Right cardiac atrium (tissue), 5 donors: ENCODE results near the gene RABL6. TPM values are rescaled to one million over a fixed set of nuclear protein-coding genes. Genes with fewer than 3 reads are reported as not detected.
"Not testable (repeated sequence)": the region's sequence is repeated elsewhere in the genome, so short reads cannot be mapped to it uniquely, and the experiment has no call there.

Experiments
- ATAC-seq, 2 donors: fragments of 200-7000 bp; cut with Tn5 transposase; one replicate each; pipeline versions ENCODE4 v1.8.0 to v1.9.1; 2020; ENCODE audit warnings: moderate library complexity in 2 of 2, mild to moderate bottlenecking in 1 of 2
- DNase-seq, 3 donors: peaks; one replicate each; pipeline ENCODE4 v3.0.0-alpha.2; 2020
- H3K27ac ChIP-seq: one replicate; pipeline ENCODE4 v1.5.1; 2013; ENCODE audit warnings: mild to moderate bottlenecking, low read length, control low read depth, moderate library complexity
- H3K27me3 ChIP-seq: one replicate; pipeline ENCODE4 v1.6.1; 2013; ENCODE audit not compliant: control insufficient read depth, insufficient read depth
- H3K4me1 ChIP-seq: one replicate; pipeline ENCODE4 v1.6.1; 2013; ENCODE audit warnings: low read length; ENCODE audit not compliant: control insufficient read depth, insufficient read depth
- H3K4me3 ChIP-seq: one replicate; pipeline ENCODE4 v1.5.1; 2013; ENCODE audit warnings: low read length, control low read depth
- H3K9me3 ChIP-seq: one replicate; pipeline ENCODE4 v1.6.1; 2013; ENCODE audit warnings: low read length; ENCODE audit not compliant: control insufficient read depth
- WGBS: extraction: QIAGEN DNeasy Blood & Tissue Kit; methylation state at CpG from one replicate; pipeline ENCODE4 v1.1.7; 2013; 5-methylcytosine and 5-hydroxymethylcytosine counted together
- intact Hi-C, 4 donors: fragments of 100-400 bp; cut with DNase I; formaldehyde crosslinking; loops; one replicate each; pipeline versions ENCODE4 v1.11.0 to v1.14.0; 2022 to 2023
- long read RNA-seq, 4 donors: library from polyadenylated mRNA; unstranded; transcript quantifications; one replicate each; pipeline ENCODE4 v2.0.0, GENCODE V29; 2020 to 2021
- polyA plus RNA-seq: library from polyadenylated mRNA; stranded (reverse); fragments of 200-250 nt; gene quantifications from one replicate; pipeline ENCODE4 v1.2.3, GENCODE V29; 2013
- total RNA-seq, 4 donors: library from RNA; stranded (reverse); fragmentation: NEBNext Ultra II Directional; extraction: Animal tissue kit (Norgen Biotek cat#: 25700); gene quantifications; one replicate each; pipeline ENCODE4 v1.2.1, GENCODE V29; 2021
- donor health status: healthy with polysubstance abuse.
- donor health status: DM: no; HTN: yes; CAD: no.
- donor health status: DM: no; HTN: no; CAD: no.
- donor health status: DM: no; HTN: yes; CAD: no; lungs with severe emphysema.
- donor health status: DM: yes; HTN: yes; CAD: no.

Gene RABL6, protein sequence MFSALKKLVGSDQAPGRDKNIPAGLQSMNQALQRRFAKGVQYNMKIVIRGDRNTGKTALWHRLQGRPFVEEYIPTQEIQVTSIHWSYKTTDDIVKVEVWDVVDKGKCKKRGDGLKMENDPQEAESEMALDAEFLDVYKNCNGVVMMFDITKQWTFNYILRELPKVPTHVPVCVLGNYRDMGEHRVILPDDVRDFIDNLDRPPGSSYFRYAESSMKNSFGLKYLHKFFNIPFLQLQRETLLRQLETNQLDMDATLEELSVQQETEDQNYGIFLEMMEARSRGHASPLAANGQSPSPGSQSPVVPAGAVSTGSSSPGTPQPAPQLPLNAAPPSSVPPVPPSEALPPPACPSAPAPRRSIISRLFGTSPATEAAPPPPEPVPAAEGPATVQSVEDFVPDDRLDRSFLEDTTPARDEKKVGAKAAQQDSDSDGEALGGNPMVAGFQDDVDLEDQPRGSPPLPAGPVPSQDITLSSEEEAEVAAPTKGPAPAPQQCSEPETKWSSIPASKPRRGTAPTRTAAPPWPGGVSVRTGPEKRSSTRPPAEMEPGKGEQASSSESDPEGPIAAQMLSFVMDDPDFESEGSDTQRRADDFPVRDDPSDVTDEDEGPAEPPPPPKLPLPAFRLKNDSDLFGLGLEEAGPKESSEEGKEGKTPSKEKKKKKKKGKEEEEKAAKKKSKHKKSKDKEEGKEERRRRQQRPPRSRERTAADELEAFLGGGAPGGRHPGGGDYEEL
- total RNA-seq, result 10 to 100 TPM; 67.3 to 73.6 (median 71.6) TPM
- polyA plus RNA-seq, result 87.2 TPM
- long read RNA-seq, donor 1, transcript RABL6-201 (15 exons, 3,091 nt), result major isoform, 38 of 146 reads
- long read RNA-seq, donor 1, partial matches to known transcripts, result 99 of 146 reads
- long read RNA-seq, donor 1, other reads (novel, unspliced or antisense), result 5 of 146 reads
- long read RNA-seq, donor 2, transcript RABL6-201 (15 exons, 3,091 nt), result major isoform, 25 of 56 reads
- long read RNA-seq, donor 2, partial matches to known transcripts, result 25 of 56 reads
- long read RNA-seq, donor 2, other reads (novel, unspliced or antisense), result 6 of 56 reads
- long read RNA-seq, donor 3, partial matches to known transcripts, result 3 of 8 reads
- long read RNA-seq, donor 3, other reads (novel, unspliced or antisense), result 4 of 8 reads
- long read RNA-seq, donor 4, transcript RABL6-201 (15 exons, 3,091 nt), result major isoform, 26 of 71 reads
- long read RNA-seq, donor 4, partial matches to known transcripts, result 32 of 71 reads
- long read RNA-seq, donor 4, other reads (novel, unspliced or antisense), result 11 of 71 reads

DNA sequence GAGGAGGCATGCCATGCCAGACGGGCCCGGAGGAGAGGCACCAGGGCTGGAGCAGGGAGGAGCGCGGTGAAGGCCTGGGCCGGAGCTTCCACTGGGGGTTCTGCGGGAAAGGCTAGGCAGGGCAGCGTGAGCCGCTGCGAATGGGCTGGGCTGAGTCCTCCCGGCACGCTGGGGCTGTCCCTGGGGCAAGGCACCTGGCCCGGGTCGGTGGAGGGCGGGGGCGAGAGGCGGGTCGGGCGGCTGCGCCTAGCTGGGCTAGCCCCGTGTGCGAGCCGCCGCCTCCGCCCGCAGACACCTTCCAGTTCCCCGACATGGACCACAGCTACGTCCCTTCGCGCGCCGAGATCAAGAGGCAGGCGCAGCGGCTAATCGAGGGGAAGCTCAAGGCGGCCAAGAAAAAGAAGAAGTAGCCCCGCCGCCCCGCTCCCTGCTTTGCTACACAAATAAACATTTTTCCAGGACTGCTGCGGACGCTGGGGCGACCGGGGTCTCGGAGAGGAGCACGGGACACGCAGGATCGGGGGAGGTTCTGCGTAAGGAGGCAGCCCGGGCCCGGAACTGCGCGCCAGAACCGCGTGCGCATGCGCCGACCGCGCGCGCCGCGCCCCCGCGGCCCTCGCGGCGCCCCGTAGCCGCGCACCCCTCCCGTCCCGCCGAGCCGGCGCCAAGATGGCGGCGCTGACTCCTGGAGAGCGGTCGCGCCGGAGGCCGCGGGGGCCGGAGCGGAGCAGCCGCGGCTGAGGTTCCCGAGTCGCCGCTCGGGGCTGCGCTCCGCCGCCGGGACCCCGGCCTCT is at the start of gene RABL6:
Gene RABL6, plus strand, starts transcription at position 668 of the 794 bp plus-strand sequence. CDS start 249 bp downstream, outside the sequence.
- no peaks in the 10 kb centered on the region for H3K27me3 ChIP-seq
- intact Hi-C loops, result no loop called here
- peak within 1 kb of the TSS; percentile 97 for H3K4me3 ChIP-seq
- H3K27ac ChIP-seq, result peak within 1 kb of the TSS; percentile 93
- ATAC-seq, result peak; percentile 88 to 89
- peak; percentile 80 to 94 (median 93) for DNase-seq
- H3K4me1 ChIP-seq, result no peaks in the 10 kb centered on the region
- under 1% methylated on average over 96 of the region's 96 CpGs for WGBS
- no peaks in the 10 kb centered on the region for H3K9me3 ChIP-seq

DNA sequence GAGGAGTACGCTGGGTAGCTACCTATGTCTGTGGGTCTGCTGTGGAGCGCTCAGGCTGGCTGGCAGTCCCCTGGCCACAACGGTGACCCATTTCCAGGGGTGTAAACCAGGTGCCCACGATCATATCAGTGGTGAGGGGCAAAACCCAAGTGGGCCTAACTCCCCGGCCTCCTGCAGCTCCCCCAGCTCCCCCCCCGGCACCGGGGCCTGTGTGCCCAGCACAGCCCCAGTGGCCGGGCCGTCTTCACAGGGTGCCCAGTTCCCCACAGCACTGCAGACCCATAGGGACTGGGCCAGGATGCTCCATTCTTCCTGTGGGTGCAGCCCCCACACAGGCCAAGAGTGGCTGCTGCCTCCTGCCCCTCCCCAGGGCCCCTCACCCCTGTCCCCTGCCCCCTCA is 48.7 kb upstream of the RABL6 start:
- intact Hi-C loops, result no loop called here
- no peaks in the 10 kb centered on the region for H3K9me3 ChIP-seq
- WGBS, result 80% methylated on average over 9 of the region's 9 CpGs
- no peaks in the 10 kb centered on the region for H3K27me3 ChIP-seq
- H3K27ac ChIP-seq, result no peak overlapping the region
- H3K4me1 ChIP-seq, result no peaks in the 10 kb centered on the region
- no peak for ATAC-seq
- peak in 1 of 3 donors; percentile 21 for DNase-seq
- no peak overlapping the region for H3K4me3 ChIP-seq

DNA sequence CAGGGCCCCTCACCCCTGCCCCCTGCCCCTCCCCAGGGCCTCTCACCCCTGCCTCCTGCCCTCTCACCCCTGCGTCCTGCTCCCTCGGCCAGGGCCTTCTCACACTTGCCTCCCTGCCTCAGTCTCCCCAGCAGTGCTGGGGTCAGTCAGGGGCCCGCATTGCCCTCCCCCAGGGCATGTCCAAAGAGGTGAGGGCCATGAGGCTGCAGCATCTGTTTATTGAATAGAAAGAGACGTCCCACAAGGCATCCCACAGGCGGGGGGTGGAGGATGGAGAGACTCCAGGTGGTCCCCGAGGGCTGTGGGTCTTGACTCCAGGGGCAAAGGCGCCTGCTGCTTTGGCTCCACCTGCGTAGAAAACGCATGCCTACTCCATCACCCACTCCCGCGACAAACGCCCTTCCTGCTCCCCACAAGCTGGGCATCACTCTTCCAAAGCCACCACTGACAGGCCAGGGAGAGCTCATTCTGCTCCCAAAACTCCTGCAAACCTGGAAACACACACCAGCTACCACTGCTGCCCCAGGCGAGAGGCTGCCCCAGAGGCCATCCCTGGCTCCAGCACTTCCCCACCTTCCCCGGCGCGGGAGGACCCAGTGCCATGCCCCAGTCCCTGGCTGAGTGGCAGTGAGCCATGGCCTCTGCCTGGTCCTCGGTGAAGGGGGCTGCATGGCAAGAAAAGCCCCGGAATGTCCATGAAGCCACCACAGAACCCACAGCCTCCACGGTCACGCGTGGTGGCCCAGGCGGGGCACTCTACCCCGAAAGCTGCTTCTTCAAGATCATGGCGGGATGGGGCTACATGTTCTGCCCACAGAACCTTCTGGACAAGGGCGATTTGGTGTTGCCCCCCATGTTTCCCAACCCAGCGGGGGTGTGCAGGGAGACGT is 48.1 kb upstream of the RABL6 start:
- Histone ChIP-seq H3K4me1 (no peaks in the 10 kb centered on the region), H3K9me3 (no peaks in the 10 kb centered on the region), H3K4me3 (no peak overlapping the region), H3K27ac (no peak overlapping the region), H3K27me3 (no peaks in the 10 kb centered on the region)
- no peak for ATAC-seq
- DNase-seq, result peak in 1 of 3 donors; percentile 49
- intact Hi-C loops, result no loop called here
- WGBS, result 86% methylated on average over 27 of the region's 27 CpGs

DNA sequence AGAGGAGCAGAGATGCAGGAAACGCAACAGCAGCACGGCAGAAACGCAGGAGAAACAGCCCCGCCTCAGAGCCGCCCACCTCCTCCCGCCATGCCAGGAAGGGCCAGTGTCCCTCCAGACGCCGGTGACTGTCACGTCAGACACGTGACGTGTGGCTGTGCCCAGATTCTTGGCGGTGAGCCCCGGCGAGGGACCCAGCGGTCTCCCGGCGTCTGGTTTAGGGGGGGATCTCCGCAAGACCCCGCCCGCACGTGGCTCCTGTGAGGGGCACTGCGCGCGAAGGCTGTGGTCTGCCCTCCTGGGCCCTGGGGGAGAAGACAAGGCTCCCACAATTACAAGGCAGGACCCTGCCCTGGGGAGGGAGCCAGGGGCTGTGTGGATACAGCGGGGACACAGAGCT is 47.3 kb upstream of the RABL6 start:
- intact Hi-C loops, result no loop called here
- Histone ChIP-seq H3K27ac (no peak overlapping the region), H3K4me1 (no peaks in the 10 kb centered on the region), H3K4me3 (no peak overlapping the region), H3K27me3 (no peaks in the 10 kb centered on the region), H3K9me3 (no peaks in the 10 kb centered on the region)
- ATAC-seq, result no peak
- DNase-seq, result peak in 1 of 3 donors; percentile 70
- WGBS, result 58% methylated on average over 25 of the region's 25 CpGs

DNA sequence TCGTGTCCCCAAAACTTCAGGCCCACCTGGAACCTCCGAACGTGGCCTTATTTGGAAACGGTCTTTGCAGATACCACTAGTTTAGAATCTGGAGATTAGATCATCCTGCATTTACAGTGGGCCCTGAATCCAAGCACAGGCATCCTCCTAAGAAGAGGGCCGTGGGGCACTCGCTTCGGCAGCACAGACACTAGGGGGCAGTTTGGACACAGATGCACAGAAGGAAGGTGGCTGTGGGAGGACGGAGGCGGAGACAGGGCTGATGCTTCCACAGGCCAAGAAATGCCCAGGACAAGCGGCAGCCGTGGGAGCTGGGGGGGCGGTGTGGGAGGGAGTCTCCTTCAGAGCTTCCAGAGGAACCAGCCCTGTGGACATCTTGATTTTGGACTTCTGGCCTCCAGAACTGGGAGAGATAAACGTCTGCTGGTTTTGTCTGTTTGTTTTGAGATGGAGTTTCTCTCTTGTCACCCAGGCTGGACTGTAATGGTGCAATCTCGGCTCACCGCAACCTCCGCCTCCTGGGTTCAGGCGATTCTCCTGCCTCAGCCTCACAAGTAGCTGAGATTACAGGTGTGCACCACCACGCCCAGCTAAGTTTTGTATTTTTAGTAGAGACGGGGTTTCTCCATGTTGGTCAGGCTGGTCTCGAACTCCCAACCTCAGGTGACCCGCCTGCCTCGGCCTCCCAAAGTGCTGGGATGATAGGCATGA is 46.8 kb upstream of the RABL6 start:
- H3K9me3 ChIP-seq, H3K4me3 ChIP-seq, H3K4me1 ChIP-seq, H3K27me3 ChIP-seq, H3K27ac ChIP-seq, intact Hi-C loops: not testable (repeated sequence)
- 41% methylated on average over 22 of the region's 22 CpGs for WGBS
- peak; percentile 59 to 83 (median 73) for DNase-seq
- ATAC-seq, result peak in 1 of 2 donors; percentile 12

DNA sequence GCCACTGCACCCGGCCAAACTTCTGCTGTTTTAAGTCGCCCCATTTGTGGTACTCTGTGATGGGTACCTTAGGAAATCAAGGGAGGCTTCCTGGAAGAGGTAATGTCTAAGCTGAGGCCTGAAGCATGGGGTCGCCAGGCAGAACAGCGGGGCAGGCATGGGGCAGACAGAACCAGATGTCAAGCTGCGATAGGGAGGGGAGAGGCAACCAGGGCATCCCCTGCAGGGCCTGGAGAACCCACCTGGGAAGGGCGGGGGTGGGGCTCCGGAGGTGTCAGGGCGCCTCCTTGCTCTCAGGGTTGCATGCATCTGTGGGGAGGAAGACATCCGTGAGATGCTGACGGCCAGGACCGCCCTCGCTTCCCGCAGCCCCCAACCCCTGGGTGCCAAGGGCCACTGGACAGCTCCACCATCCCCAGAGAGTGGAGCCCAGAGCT is 46.2 kb upstream of the RABL6 start:
- ATAC-seq, result no peak
- DNase-seq, result peak in 1 of 3 donors; percentile 35
- Histone ChIP-seq H3K9me3 (no peaks in the 10 kb centered on the region), H3K27ac (no peak overlapping the region), H3K4me3 (no peak overlapping the region), H3K4me1 (no peaks in the 10 kb centered on the region), H3K27me3 (no peaks in the 10 kb centered on the region)
- 76% methylated on average over 13 of the region's 13 CpGs for WGBS
- intact Hi-C loops, result no loop called here

DNA sequence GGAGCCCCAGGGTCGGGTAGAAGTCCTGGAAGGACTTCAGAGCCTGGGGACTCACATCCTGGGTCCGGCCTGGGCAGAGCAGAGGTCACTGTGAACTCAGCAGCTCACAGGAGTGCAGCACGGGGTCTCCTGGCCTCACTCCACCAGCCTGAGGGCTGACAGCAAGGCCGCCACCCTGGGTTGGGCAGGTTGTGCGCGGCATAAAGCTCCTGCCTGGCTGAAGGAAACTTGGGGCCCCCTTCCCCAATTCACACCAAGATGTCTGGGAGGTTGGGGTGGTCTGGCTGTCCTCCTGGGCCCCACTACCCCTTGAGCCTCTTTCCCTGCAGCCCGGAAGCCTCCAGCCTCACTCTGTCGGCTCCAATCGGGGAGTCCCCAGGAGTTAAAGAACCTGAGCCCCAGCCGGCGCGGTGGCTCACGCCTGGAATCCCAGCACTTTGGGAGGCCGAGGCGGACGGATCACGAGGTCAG is 45.5 kb upstream of the RABL6 start:
- H3K4me1 ChIP-seq, result no peaks in the 10 kb centered on the region
- intact Hi-C loops, result no loop called here
- no peak overlapping the region for H3K27ac ChIP-seq
- H3K4me3 ChIP-seq, result no peak overlapping the region
- no peaks in the 10 kb centered on the region for H3K27me3 ChIP-seq
- ATAC-seq (no peak), DNase-seq (peak in 1 of 3 donors; percentile 62)
- H3K9me3 ChIP-seq, result no peaks in the 10 kb centered on the region
- WGBS, result 85% methylated on average over 17 of the region's 17 CpGs

DNA sequence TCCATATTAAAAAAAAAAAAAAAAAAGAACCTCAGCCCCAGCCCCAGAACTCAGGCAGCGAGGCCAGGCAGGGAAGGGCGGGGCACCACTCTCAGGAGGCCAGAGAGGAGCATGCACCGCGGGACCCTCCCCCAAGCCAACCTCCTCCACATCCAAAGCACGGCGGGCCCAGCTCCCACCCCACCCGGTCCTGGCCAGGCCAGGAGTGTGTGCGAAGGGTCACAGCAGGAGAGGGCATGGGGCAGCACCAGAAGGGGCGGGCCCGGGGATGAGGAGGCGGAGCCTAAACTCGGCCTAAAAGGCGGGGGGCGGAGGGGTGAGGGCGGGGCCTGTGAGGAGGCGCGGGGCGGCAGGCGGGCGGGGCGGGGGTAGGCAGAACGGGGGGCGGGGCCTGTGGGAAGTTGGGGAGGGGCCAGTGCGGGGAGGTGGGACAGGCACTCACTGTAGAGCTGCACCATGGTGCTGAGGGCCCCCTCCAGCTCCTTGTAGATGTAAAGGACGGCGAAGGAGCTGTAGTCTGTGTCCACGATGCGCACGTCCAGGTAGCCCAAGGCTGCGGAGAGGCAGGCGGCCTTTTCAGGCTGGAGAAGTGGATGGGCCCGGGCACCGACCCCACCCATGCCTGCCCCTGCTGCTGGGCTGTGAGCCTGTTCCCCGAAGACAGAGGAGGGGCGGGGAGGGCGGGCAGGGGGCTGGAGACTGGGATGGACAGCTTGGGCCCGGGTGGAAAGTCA is 44.7 kb upstream of the RABL6 start:
- WGBS, result 22% methylated on average over 37 of the region's 37 CpGs
- peak; percentile 75 to 83 (median 82) for DNase-seq

More for the DNA sequence above, 44.7 kb upstream of the RABL6 start:
- no peaks in the 10 kb centered on the region for H3K4me1 ChIP-seq
- no peaks in the 10 kb centered on the region for H3K9me3 ChIP-seq
- H3K27ac ChIP-seq, result no peak overlapping the region
- no peaks in the 10 kb centered on the region for H3K27me3 ChIP-seq
- peak; percentile 50 to 65 for ATAC-seq
- H3K4me3 ChIP-seq, result no peak overlapping the region
- intact Hi-C loops, result no loop called here
